K562 (cell line): ENCODE data around the gene RASL12. TPM values are rescaled to one million over a fixed set of nuclear protein-coding genes. Genes with fewer than 3 reads are reported as not detected.

Experiments
- ATAC-seq: fragments of 200-7000 bp; cut with Tn5 transposase; 3 replicates; pipeline ENCODE4 v1.9.1; 2020; ENCODE audit warnings: moderate library complexity
- BruUV-seq: library from RNA; stranded (reverse); fragments of 400-500 nt; replicated peaks from 2 replicates; lab custom pipeline; 2021; lab: Mats Ljungman, UMichigan
- CTCF ChIA-PET: fragments of 300-600 bp; formaldehyde crosslinking; extraction: SDS; loops from one replicate; lab custom pipeline; 2021; ENCODE audit warnings: low intra/inter-chr PET ratio; lab: Yijun Ruan, JAX
- POLR2A ChIA-PET: fragments of 300-600, 350-650 bp; sonication (Branson Sonifier 250); formaldehyde crosslinking; extraction: SDS; loops from one replicate; lab custom pipeline; 2021; ENCODE audit warnings: antibody characterized with exemption, inconsistent platforms; lab: Yijun Ruan, JAX
- DNase-seq, 4 experiments: peaks; one replicate each; pipeline versions ENCODE4 v3.0.0 to v3.0.0-alpha.2; 2011 to 2018; ENCODE audit warnings: low spot score in 3 of 4, mixed read lengths in 3 of 4; ENCODE audit errors: extremely low read depth in 1 of 4
- FAIRE-seq: peaks from 2 replicates; lab custom pipeline; 2011; peaks lifted over from hg19 to GRCh38; lab: Jason Lieb, UNC
- H2AFZ ChIP-seq: 2 replicates; pipeline ENCODE4 v1.6.0; 2011; ENCODE audit warnings: low read depth, low read length, control low read depth, inconsistent platforms
- H3K27ac ChIP-seq: fragments of 200-600 bp; 3 replicates; pipeline ENCODE4 v1.8.0; 2011; ENCODE audit warnings: low read depth, mild to moderate bottlenecking, control low read depth, inconsistent platforms, low read length, moderate library complexity, mixed read lengths; ENCODE audit errors: extremely low read depth
- H3K27me3 ChIP-seq, 2 experiments: fragments of 300-600 bp in 1 of 2; 2 replicates in 1 of 2; 3 replicates in 1 of 2; pipeline versions ENCODE4 v1.6.0 to v1.8.0; 2011; ENCODE audit warnings: inconsistent platforms in 2 of 2, low read length in 2 of 2, mild to moderate bottlenecking in 1 of 2, mixed read lengths in 1 of 2, moderate library complexity in 1 of 2; ENCODE audit not compliant: control insufficient read depth in 2 of 2, insufficient read depth in 2 of 2
- H3K36me3 ChIP-seq: fragments of 300-600 bp; 3 replicates; pipeline ENCODE4 v1.8.0; 2011; ENCODE audit warnings: mild to moderate bottlenecking, low read length, inconsistent platforms; ENCODE audit not compliant: control insufficient read depth, insufficient read depth
- H3K4me1 ChIP-seq, 2 experiments: fragments of 200-600 bp in 1 of 2; replicated peaks in 1 of 2; 2 replicates in 1 of 2; 3 replicates in 1 of 2; pipeline versions ENCODE4 v1.5.1 to v1.8.0; 2011; ENCODE audit warnings: inconsistent platforms in 2 of 2, low read length in 2 of 2, mild to moderate bottlenecking in 1 of 2, mixed read lengths in 1 of 2, moderate library complexity in 1 of 2; ENCODE audit not compliant: control insufficient read depth in 2 of 2, insufficient read depth in 2 of 2
- H3K4me2 ChIP-seq: 2 replicates; pipeline ENCODE4 v1.6.1; 2011; ENCODE audit warnings: low read length, control low read depth, inconsistent platforms, mixed read lengths; ENCODE audit not compliant: insufficient read depth
- H3K4me3 ChIP-seq: fragments of 200-600 bp; sonication (generic), shearing (Covaris generic); 2 replicates; pipeline ENCODE4 v1.5.1; 2016; ENCODE audit warnings: control low read depth, inconsistent platforms
- H3K79me2 ChIP-seq: fragments of 200-600 bp; 3 replicates; pipeline ENCODE4 v1.8.0; 2011; ENCODE audit warnings: low read length, inconsistent platforms; ENCODE audit not compliant: control insufficient read depth, insufficient read depth
- H3K9ac ChIP-seq, 2 experiments: 2 replicates each; pipeline versions ENCODE4 v1.6.0 to v1.6.1; 2011; ENCODE audit warnings: low read depth in 2 of 2, low read length in 2 of 2, control low read depth in 1 of 2, inconsistent platforms in 1 of 2, mild to moderate bottlenecking in 1 of 2, mixed read lengths in 1 of 2; ENCODE audit not compliant: insufficient read depth in 1 of 2
- H3K9me1 ChIP-seq: one replicate; pipeline ENCODE4 v1.6.0; 2011; ENCODE audit warnings: inconsistent platforms, mild to moderate bottlenecking, low read length, moderate library complexity; ENCODE audit not compliant: control insufficient read depth, insufficient read depth
- H3K9me3 ChIP-seq: replicated peaks from 2 replicates; pipeline ENCODE4 v1.5.1; 2011; ENCODE audit warnings: low read depth, low read length, inconsistent platforms; ENCODE audit not compliant: control insufficient read depth, insufficient read depth
- H4K20me1 ChIP-seq: replicated peaks from 2 replicates; pipeline ENCODE4 v1.6.1; 2011; ENCODE audit warnings: low read length, inconsistent platforms, mixed read lengths; ENCODE audit not compliant: control insufficient read depth, insufficient read depth
- ETV1 ChIP-seq: fragments of 450-650 bp; conservative IDR thresholded peaks from 2 replicates; pipeline ENCODE4 v1.6.1; 2016; ENCODE audit warnings: missing genetic modification characterization, control low read depth, low read depth, missing compliant biosample characterization
- GATAD2B ChIP-seq: fragments of 450-650 bp; IDR thresholded peaks from 2 replicates; pipeline ENCODE4 v1.6.1; 2017; ENCODE audit warnings: mild to moderate bottlenecking, borderline replicate concordance
- GTF2A2 ChIP-seq: IDR thresholded peaks from 2 replicates; pipeline ENCODE4 v1.6.1; 2016; ENCODE audit warnings: mild to moderate bottlenecking, missing genetic modification characterization, missing compliant biosample characterization
- HDAC1 ChIP-seq, 2 experiments: fragments of 450-650 bp; IDR thresholded peaks; 2 replicates each; pipeline ENCODE4 v1.6.1; 2016 to 2017; ENCODE audit warnings: inconsistent platforms in 1 of 2, mild to moderate bottlenecking in 1 of 2, moderate library complexity in 1 of 2
- HIVEP1 ChIP-seq: fragments of 250-450 bp; sonication (Bioruptor Pico); IDR thresholded peaks from 2 replicates; pipeline ENCODE4 v1.4.0; 2020; ENCODE audit warnings: mild to moderate bottlenecking
- ZEB2 ChIP-seq: fragments of 450-650 bp; IDR thresholded peaks from 2 replicates; pipeline ENCODE4 v1.6.1; 2016
- ZNF589 ChIP-seq: fragments of 200-800 bp; sonication (Bioruptor generic); IDR thresholded peaks from 2 replicates; pipeline ENCODE4 v1.6.1; 2016; ENCODE audit warnings: low read depth, missing genetic modification characterization, missing compliant biosample characterization
- ZNF830 ChIP-seq: fragments of 250-450 bp; sonication (Bioruptor Pico); IDR thresholded peaks from 2 replicates; pipeline ENCODE4 v1.5.0; 2021; ENCODE audit warnings: mild to moderate bottlenecking
- WGBS: fragments of 100-300 bp; shearing (Covaris generic); methylation state at CpG from one replicate; pipeline ENCODE4 v1.1.6; 2016; ENCODE audit warnings: low coverage, mixed read lengths; ENCODE audit not compliant: insufficient coverage; ENCODE audit errors: missing lambda C conversion rate; 5-methylcytosine and 5-hydroxymethylcytosine counted together
- in situ Hi-C: fragments of 300-500 bp; cut with MboI; formaldehyde crosslinking; loops from 4 replicates; pipeline ENCODE4 v1.15.0; 2018; ENCODE audit warnings: inconsistent platforms, mixed read lengths
- intact Hi-C: fragments of 100-400 bp; cut with micrococcal nuclease; formaldehyde crosslinking; loops from 2 replicates; pipeline ENCODE4 v1.14.2; 2022
- polyA plus RNA-seq, 8 experiments: library from polyadenylated mRNA; depleted of rRNA in 4 of 8; stranded (reverse) in 5 of 8; unstranded in 3 of 8; fragments of >200 nt; fragmentation: Nextera tagmentation in 2 of 8; fragmentation: Illumina TruSeq in 1 of 8; extraction: Ambion mirVana in 2 of 8; extraction: Trizol in 1 of 8; gene quantifications; 2 replicates each; pipeline versions ENCODE4 v1.2.1 to v1.2.3, GENCODE V29; 2011 to 2014; ENCODE audit warnings: inconsistent platforms in 1 of 8, missing spikeins in 1 of 8
- total RNA-seq, 7 experiments: library from RNA; depleted of rRNA in 6 of 7; stranded (reverse); fragments of >200 nt in 6 of 7; fragmentation: Illumina TruSeq in 2 of 7; extraction: Trizol in 2 of 7; gene quantifications; 2 replicates each; pipeline versions ENCODE4 v1.2.1 to v1.2.3, GENCODE V29; 2011 to 2021; ENCODE audit warnings: low replicate concordance in 1 of 7
- TF ChIP-seq, protein P1 (sequence below): sonication (generic); formaldehyde crosslinking; IDR thresholded peaks from 2 replicates; pipeline ENCODE4 v1.8.0; 2022; ENCODE audit warnings: mild to moderate bottlenecking, missing genetic modification reagents, borderline replicate concordance
- TF ChIP-seq, protein P2 (sequence below): fragments of 250-450 bp; sonication (Bioruptor Pico); IDR thresholded peaks from 2 replicates; pipeline ENCODE4 v1.9.0; 2021; ENCODE audit warnings: mild to moderate bottlenecking, inconsistent platforms
- TF ChIP-seq, protein P3 (sequence below): fragments of 450-650 bp; IDR thresholded peaks from 2 replicates; pipeline ENCODE4 v1.6.1; 2018; ENCODE audit warnings: mild to moderate bottlenecking, low read depth; ENCODE audit not compliant: partially characterized antibody

RASL12 gene
- total and polyA plus RNA-seq, 9 of the 15 experiments (the other 6 are each of a cell fraction or from before 2014, with no cell fraction given), result not detected

DNA sequence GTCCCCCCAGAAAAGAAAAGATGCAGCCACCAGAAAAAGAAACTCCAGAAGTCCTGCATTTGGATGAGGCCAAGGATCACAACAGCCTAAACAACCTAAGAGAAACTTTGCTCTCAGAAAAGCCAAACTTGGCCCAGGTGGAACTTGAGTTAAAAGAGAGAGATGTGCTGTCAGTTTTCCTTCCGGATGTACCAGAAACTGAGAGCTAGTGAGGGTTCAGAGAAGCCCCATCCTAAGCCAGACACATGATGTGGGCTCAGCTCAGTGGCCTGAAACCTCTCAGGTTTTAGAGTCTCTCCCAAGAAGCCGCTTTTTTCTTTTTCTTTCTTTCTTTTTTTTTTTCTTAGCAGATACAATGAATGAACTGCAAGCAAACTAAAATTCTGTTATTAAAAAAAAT, 14.8 kb downstream of the RASL12 start (continued):
- TF ChIP-seq, protein P1, sequence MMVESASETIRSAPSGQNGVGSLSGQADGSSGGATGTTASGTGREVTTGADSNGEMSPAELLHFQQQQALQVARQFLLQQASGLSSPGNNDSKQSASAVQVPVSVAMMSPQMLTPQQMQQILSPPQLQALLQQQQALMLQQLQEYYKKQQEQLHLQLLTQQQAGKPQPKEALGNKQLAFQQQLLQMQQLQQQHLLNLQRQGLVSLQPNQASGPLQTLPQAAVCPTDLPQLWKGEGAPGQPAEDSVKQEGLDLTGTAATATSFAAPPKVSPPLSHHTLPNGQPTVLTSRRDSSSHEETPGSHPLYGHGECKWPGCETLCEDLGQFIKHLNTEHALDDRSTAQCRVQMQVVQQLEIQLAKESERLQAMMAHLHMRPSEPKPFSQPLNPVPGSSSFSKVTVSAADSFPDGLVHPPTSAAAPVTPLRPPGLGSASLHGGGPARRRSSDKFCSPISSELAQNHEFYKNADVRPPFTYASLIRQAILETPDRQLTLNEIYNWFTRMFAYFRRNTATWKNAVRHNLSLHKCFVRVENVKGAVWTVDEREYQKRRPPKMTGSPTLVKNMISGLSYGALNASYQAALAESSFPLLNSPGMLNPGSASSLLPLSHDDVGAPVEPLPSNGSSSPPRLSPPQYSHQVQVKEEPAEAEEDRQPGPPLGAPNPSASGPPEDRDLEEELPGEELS, result no peak
- TF ChIP-seq, protein P2, sequence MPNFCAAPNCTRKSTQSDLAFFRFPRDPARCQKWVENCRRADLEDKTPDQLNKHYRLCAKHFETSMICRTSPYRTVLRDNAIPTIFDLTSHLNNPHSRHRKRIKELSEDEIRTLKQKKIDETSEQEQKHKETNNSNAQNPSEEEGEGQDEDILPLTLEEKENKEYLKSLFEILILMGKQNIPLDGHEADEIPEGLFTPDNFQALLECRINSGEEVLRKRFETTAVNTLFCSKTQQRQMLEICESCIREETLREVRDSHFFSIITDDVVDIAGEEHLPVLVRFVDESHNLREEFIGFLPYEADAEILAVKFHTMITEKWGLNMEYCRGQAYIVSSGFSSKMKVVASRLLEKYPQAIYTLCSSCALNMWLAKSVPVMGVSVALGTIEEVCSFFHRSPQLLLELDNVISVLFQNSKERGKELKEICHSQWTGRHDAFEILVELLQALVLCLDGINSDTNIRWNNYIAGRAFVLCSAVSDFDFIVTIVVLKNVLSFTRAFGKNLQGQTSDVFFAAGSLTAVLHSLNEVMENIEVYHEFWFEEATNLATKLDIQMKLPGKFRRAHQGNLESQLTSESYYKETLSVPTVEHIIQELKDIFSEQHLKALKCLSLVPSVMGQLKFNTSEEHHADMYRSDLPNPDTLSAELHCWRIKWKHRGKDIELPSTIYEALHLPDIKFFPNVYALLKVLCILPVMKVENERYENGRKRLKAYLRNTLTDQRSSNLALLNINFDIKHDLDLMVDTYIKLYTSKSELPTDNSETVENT, result no peak
- no peak for TF ChIP-seq ZNF830
- TF ChIP-seq, all 486 proteins: peak for 0

DNA sequence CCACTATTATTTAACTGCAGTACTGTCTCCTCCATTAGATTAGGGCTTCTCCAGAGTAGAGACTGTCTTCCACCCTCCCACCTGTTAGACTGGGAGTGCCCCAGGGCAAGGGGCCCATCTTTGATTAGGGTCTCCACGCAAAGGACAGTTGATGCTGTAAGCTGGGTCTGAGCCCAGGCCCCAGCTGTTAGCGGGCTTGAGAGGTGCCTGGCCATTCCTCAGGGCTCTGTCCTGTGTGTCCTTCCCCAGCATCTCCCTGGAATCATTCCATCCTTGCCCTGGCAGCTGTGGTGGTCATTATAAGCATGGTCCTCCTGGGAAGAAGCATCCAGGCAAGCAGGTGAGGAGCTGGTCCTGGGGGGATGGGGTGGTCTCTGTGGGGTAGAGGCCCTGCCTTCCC, 16.5 kb downstream of the RASL12 start:
- H3K9ac ChIP-seq, result no peak overlapping the region
- ATAC-seq, result no peak
- H3K4me2 ChIP-seq, result no peak overlapping the region
- in situ Hi-C loops (loop anchor here (10.0 kb wide), 2 partner anchors 244 to 334 kb away; partner anchors contain the start of gene RNU5A-1), intact Hi-C loops (loop anchor here (5.0 kb wide), 2 partner anchors 136 to 251 kb away; partner anchors contain the start of genes CLPX and RNU5B-1)
- TF ChIP-seq ZNF589 (CRISPR knock-in tag) (no peak), HDAC1 (IDR thresholded peaks at IDR 0.05) (no peak), HIVEP1 (CRISPR knock-in tag) (no peak), ETV1 (tag) (no peak), GTF2A2 (tag) (no peak), ZEB2 (no peak), GATAD2B (no peak)
- TF ChIP-seq, protein P3, sequence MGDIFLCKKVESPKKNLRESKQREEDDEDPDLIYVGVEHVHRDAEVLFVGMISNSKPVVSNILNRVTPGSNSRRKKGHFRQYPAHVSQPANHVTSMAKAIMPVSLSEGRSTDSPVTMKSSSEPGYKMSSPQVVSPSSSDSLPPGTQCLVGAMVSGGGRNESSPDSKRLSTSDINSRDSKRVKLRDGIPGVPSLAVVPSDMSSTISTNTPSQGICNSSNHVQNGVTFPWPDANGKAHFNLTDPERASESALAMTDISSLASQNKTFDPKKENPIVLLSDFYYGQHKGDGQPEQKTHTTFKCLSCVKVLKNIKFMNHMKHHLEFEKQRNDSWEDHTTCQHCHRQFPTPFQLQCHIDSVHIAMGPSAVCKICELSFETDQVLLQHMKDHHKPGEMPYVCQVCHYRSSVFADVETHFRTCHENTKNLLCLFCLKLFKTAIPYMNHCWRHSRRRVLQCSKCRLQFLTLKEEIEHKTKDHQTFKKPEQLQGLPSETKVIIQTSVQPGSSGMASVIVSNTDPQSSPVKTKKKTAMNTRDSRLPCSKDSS, result no peak
- WGBS, result 0% methylated on average over 2 of the region's 2 CpGs
- no peak for DNase-seq
- no peaks in the 10 kb centered on the region for H3K9me1 ChIP-seq
- ChIA-PET CTCF (no interaction called here), POLR2A (interaction anchor here (0.7 to 1.3 kb wide), 3 partner anchors 17 to 255 kb away, joined by 3 to 4 read pairs (median 4); partner anchors contain the start of genes RASL12 and RNU5B-1)
- no peaks in the 10 kb centered on the region for H3K36me3 ChIP-seq
- BruUV-seq, result no TSS peak
- H3K27ac ChIP-seq, result no peak overlapping the region
- no peak overlapping the region for H2AFZ ChIP-seq
- H3K79me2 ChIP-seq, result no peaks in the 10 kb centered on the region
- no peak overlapping the region for H3K4me3 ChIP-seq
- H3K27me3 ChIP-seq, result no peaks in the 10 kb centered on the region
- FAIRE-seq, result no peak
- no peaks in the 10 kb centered on the region; the same call in 1 of the 2 replicates for H4K20me1 ChIP-seq
- H3K9me3 ChIP-seq, result no peaks in the 10 kb centered on the region
- H3K4me1 ChIP-seq, result peaks cover 7 to 17% of the 10 kb centered on the region in 2 experiments; a peak in 3 of 5 replicates
